DMS153 (cell line): ENCODE results near the gene JAK3.
"Not testable (repeated sequence)": the region's sequence is repeated elsewhere in the genome, so short reads cannot be mapped to it uniquely, and the experiment has no call there.

Experiments used
- DNase-seq: peaks from one replicate; lab custom pipeline; 2025; lab: John Stamatoyannopoulos, UW

Gene JAK3

DNA sequence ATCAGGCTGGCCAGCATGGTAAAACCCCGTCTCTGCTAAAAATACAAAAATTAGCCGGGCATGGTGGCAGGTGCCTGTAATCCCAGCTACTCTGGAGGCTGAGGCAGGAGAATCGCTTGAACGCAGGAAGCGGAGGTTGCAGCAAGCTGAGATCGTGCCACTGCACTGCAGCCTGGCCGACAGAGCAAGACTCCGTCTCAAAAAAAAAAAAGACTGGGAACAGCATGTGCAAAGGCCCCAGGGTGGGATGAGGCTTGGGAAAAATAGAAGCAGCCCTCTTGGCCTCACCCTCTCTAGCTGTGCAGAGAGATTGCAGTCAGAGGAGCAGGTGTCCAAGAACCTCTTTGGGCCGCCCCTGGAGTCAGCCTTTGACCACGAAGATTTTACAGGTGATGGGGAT, 69.9 kb downstream of the JAK3 start:
- DNase-seq, result not testable (repeated sequence)

DNA sequence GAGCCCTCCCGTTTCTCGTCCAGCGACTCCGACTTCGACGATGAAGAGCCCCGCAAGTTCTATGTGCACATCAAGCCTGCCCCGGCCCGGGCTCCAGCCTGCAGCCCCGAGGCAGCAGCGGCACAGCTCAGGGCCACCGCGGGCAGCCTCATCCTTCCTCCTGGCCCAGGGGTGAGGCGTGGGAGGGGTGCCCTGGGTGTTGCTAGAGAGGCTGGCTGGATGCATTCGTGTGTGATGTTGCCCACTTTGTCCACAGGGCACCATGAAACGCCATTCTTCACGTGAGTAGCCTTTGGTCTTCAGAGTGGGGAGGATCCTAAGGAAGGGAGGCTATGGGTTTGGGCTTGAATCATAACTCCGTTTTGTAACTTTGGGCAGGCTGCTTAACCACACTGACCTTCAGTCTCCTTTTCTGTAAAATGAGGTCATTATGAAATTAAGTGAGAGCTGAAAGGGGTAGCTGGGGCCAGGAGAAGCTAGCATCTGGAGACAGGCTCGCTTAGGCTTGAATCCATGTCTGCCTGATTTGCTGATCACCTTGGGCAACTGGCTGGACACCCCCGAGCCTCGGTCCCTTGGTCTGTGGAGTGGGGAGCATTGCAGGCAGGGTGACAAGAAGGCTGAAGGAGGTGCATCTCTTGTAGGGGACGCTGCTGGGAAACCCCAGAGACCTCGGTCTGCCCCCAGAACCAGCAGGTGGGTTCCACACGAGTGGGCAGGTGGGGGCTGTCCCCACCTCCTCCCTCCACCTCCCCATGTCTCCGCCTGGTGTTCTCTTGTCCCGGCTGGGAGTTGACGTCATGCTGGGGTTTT, 71.6 kb downstream of the JAK3 start:
- no peak for DNase-seq

- DNase-seq, result no peak
These were observed 72.4 kb downstream of the JAK3 start for GRCh38 chr19:17775245-17775927.
